ENCODE measurements around the gene SCAPER. TPM values are rescaled to one million over a fixed set of nuclear protein-coding genes. Genes with fewer than 3 reads are reported as not detected.

The SCAPER gene
- total RNA-seq, 1 donor from 2014 or later: 5.3 TPM

Other genes with a start within 250 kb of the SCAPER start
- 35.9 and 42.0 TPM in 2 replicates for gene RCN2, start 26.4 kb upstream of the SCAPER start, total RNA-seq
- gene PSTPIP1, start 89.8 kb upstream of the SCAPER start, total RNA-seq: 0.13 and 0.25 TPM in 2 replicates
- gene TSPAN3, start 165.8 kb upstream of the SCAPER start, total RNA-seq: 195 and 277 TPM in 2 replicates

All from dermis microvascular lymphatic vessel endothelial cell (primary cell).